HCT116 (cell line): ENCODE data around the gene PNPLA6.

Experiments
- POLR2AphosphoS5 ChIP-seq: IDR thresholded peaks from 2 replicates; pipeline ENCODE4 v1.6.1; 2011; ENCODE audit warnings: mild to moderate bottlenecking, low read depth, low read length, moderate library complexity
- ZFX ChIP-seq: fragments of 450-650 bp; IDR thresholded peaks from 2 replicates; pipeline ENCODE4 v1.6.1; 2017
- TF ChIP-seq, protein P1 (sequence below), 3 experiments: fragments of 200-600 bp in 1 of 3; sonication (generic) in 1 of 3; IDR thresholded peaks in 2 of 3; conservative IDR thresholded peaks in 1 of 3; 2 replicates each; pipeline ENCODE4 v1.5.1; 2012 to 2017; ENCODE audit warnings: low read depth in 2 of 3, low read length in 2 of 3, antibody characterized with exemption in 1 of 3, borderline replicate concordance in 1 of 3, control low read depth in 1 of 3, mild to moderate bottlenecking in 1 of 3, mixed read lengths in 1 of 3, mixed run types in 1 of 3, moderate library complexity in 1 of 3; ENCODE audit not compliant: insufficient read depth in 1 of 3
- TF ChIP-seq, protein P2 (sequence below): IDR thresholded peaks from 2 replicates; pipeline ENCODE4 v1.6.1; 2011; ENCODE audit warnings: mild to moderate bottlenecking, low read length, moderate library complexity; ENCODE audit not compliant: insufficient replicate concordance; ENCODE audit errors: extremely low read depth

DNA sequence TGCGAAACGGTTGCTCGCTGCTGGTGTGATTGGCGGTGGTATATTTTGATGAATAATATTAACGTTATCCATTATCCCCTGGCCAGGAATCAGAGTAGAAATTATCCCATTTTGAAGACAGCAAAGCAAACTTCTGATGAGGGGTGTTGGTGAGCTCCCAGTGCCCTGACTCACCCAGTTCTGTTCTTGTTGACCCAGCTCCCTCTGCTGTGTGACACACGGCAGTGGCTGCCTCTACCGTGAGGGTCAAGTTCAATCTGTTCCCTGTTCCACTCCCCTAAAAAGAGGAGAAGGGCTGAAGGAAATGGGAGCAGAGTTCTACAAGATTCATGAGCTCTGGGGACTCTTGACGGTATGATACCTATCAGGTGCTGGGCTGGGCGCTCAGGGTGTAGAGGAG is 62.2 kb downstream of the PNPLA6 start:
- TF ChIP-seq, protein P1, sequence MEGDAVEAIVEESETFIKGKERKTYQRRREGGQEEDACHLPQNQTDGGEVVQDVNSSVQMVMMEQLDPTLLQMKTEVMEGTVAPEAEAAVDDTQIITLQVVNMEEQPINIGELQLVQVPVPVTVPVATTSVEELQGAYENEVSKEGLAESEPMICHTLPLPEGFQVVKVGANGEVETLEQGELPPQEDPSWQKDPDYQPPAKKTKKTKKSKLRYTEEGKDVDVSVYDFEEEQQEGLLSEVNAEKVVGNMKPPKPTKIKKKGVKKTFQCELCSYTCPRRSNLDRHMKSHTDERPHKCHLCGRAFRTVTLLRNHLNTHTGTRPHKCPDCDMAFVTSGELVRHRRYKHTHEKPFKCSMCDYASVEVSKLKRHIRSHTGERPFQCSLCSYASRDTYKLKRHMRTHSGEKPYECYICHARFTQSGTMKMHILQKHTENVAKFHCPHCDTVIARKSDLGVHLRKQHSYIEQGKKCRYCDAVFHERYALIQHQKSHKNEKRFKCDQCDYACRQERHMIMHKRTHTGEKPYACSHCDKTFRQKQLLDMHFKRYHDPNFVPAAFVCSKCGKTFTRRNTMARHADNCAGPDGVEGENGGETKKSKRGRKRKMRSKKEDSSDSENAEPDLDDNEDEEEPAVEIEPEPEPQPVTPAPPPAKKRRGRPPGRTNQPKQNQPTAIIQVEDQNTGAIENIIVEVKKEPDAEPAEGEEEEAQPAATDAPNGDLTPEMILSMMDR (IDR thresholded peaks at IDR 0.05 in 2 of 3, conservative IDR thresholded peaks at IDR 0.05 in 1 of 3; ENCODE audit: borderline replicate concordance in 1 of 3, insufficient read depth in 1 of 3, low read depth in 2 of 3, low read length in 2 of 3), result no peak
- TF ChIP-seq POLR2AphosphoS5 (no peak), ZFX (no peak)
- TF ChIP-seq, protein P2, sequence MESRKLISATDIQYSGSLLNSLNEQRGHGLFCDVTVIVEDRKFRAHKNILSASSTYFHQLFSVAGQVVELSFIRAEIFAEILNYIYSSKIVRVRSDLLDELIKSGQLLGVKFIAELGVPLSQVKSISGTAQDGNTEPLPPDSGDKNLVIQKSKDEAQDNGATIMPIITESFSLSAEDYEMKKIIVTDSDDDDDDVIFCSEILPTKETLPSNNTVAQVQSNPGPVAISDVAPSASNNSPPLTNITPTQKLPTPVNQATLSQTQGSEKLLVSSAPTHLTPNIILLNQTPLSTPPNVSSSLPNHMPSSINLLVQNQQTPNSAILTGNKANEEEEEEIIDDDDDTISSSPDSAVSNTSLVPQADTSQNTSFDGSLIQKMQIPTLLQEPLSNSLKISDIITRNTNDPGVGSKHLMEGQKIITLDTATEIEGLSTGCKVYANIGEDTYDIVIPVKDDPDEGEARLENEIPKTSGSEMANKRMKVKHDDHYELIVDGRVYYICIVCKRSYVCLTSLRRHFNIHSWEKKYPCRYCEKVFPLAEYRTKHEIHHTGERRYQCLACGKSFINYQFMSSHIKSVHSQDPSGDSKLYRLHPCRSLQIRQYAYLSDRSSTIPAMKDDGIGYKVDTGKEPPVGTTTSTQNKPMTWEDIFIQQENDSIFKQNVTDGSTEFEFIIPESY, result no peak
